Kidney (tissue), 14 donors: ENCODE measurements around the gene SLC2A9. TPM values are rescaled to one million over a fixed set of nuclear protein-coding genes. Genes with fewer than 3 reads are reported as not detected.

Experiments used
- DNase-seq, 5 donors: peaks; one replicate each; pipeline ENCODE4 v3.0.0-alpha.2; 2013 to 2020
- FAIRE-seq: peaks from 2 replicates; lab custom pipeline; 2012; peaks lifted over from hg19 to GRCh38; lab: Jason Lieb, UNC
- H3K27ac ChIP-seq, 2 donors: one replicate each; pipeline ENCODE4 v1.7.0; 2013; ENCODE audit warnings: low read depth in 2 of 2, low read length in 2 of 2, inconsistent platforms in 1 of 2
- H3K27me3 ChIP-seq: one replicate; pipeline ENCODE4 v1.7.1; 2013; ENCODE audit warnings: low read length, inconsistent platforms; ENCODE audit not compliant: control insufficient read depth, insufficient read depth
- H3K36me3 ChIP-seq, 3 donors: one replicate each; pipeline versions ENCODE4 v1.7.0 to v1.7.1; 2013; ENCODE audit warnings: low read length in 3 of 3, control low read depth in 1 of 3, inconsistent platforms in 1 of 3; ENCODE audit not compliant: insufficient read depth in 3 of 3, control insufficient read depth in 2 of 3
- H3K4me1 ChIP-seq, 3 donors: one replicate each; pipeline versions ENCODE4 v1.7.0 to v1.7.1; 2013; ENCODE audit warnings: low read length in 3 of 3, inconsistent platforms in 1 of 3, low read depth in 1 of 3; ENCODE audit not compliant: control insufficient read depth in 2 of 3, insufficient read depth in 2 of 3
- H3K4me3 ChIP-seq, 3 donors: one replicate each; pipeline versions ENCODE4 v1.7.0 to v1.8.1; 2013; ENCODE audit warnings: low read length in 3 of 3, control low read depth in 1 of 3, inconsistent platforms in 1 of 3
- H3K9ac ChIP-seq, 3 donors: one replicate each; pipeline versions ENCODE4 v1.7.0 to v1.7.1; 2013; ENCODE audit warnings: low read length in 3 of 3, control low read depth in 1 of 3, inconsistent platforms in 1 of 3
- H3K9me3 ChIP-seq, 3 donors: one replicate each; pipeline versions ENCODE4 v1.7.0 to v1.7.1; 2013; ENCODE audit warnings: low read length in 3 of 3, control low read depth in 1 of 3, inconsistent platforms in 1 of 3; ENCODE audit not compliant: control insufficient read depth in 2 of 3, insufficient read depth in 1 of 3
- CTCF ChIP-seq: IDR thresholded peaks from 3 replicates; pipeline ENCODE4 v1.5.1; 2012; ENCODE audit warnings: mild to moderate bottlenecking, moderate library complexity, borderline replicate concordance; ENCODE audit not compliant: insufficient read depth; ENCODE audit errors: extremely low read depth
- intact Hi-C: fragments of 100-400 bp; cut with DNase I; formaldehyde crosslinking; loops from one replicate; pipeline ENCODE4 v1.11.1; 2022
- polyA plus RNA-seq: library from polyadenylated mRNA; stranded (reverse); fragments of 350-450 nt; fragmentation: Illumina TruSeq; extraction: RNeasy Lipid Tissue Mini Kit (QIAGEN cat#74804); gene quantifications from one replicate; pipeline ENCODE4 v1.2.3, GENCODE V29; 2014; ENCODE audit warnings: low read depth, low replicate concordance; ENCODE audit not compliant: insufficient read depth
- total RNA-seq: library from RNA; stranded (reverse); fragmentation: NEBNext Ultra II Directional; extraction: Animal tissue kit (Norgen Biotek cat#: 25700); gene quantifications from one replicate; pipeline ENCODE4 v1.2.1, GENCODE V29; 2021
- donor health status: control.
- donor health status: control.
- donor health status: control.
- donor health status: control.
- donor health status: control.
- donor health status: DM: yes; HTN: yes; CAD: no.
- donor health status: Normal renal cell carcinoma (clear cell type).

Gene SLC2A9
- total and polyA plus RNA-seq, 2 donors from 2014 or later: 41.5 to 47.6 TPM

DNA sequence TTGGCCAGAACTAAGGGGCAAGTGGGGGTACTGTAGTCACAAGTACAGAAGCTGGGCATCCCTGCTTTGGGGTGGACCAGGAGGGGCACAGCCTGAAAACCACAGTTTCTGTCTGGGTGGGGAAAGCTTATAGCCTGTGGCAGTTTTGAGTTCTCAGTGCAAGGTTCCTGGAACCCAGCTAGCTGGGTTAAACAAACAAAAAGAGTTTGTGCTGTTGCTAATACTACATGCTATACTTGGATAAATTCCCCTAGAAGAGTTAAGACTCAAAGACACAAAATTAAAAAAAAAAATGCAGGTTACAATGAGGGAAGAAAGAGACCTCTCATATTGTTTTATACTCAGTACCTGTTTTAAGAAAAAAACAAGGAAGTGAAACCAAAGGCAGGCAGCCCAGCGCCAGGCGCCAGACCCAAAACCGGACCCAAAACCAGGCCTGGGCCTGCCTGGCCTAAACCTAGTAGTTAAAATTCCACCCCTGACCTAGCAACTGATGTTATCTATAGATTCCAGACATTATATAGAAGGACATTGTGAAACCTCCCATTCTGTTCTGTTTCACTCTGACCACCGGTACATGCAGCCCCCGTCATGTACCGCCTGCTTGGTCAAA lies 50.8 kb downstream of the SLC2A9 start:
- FAIRE-seq: no peak

DNA sequence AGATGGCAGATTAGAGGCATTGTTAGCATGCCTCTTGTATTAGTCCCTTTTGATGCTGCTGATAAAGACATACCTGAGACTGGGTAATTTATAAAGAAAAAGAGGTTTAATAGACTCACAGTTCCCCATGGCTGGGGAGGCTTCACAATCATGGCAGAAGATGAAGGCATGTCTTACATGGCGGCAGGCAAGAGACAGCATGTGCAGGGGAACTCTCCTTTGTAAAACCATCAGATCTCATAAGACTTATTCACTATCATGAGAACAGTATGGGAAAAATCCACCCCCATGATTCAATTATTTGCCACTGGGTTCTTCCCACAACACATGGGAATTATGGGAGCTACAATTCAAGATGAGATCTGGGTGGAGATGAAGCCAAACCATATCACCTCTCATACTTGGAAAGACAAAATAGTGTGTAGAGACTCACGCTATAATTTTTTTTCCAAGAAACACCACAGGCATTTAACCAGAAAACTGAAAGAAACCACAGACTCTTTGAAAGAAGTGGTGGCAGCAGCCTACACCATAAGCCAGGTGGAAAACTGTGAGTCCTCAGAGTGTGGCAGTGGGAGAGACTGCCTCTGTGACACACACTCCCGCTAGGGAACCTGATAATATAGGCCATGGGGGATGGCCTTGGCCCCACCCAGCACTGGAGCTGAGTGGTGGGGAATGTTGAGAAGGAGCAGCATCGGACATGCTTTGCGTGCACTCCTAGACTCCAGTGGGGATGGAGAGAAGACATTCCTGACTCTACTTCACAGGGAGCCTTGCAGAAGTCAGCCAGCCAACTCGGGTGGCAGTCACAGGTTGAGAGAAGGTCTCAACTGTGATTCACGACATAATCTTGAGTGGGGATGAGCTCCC lies 51.5 kb downstream of the SLC2A9 start:
- H3K9me3 ChIP-seq: no peaks in the 10 kb centered on the region
- DNase-seq: no peak
- H3K9ac ChIP-seq: no peak overlapping the region
- no peak for FAIRE-seq
- H3K4me1 ChIP-seq: no peaks in the 10 kb centered on the region
- no peak overlapping the region for H3K27ac ChIP-seq
- no peak for TF ChIP-seq CTCF
- intact Hi-C loops: no loop called here
- no peak overlapping the region for H3K4me3 ChIP-seq
- H3K36me3 ChIP-seq: peaks cover 0 to 7% (median 0%) of the 10 kb centered on the region in 3 donors
- H3K27me3 ChIP-seq: no peaks in the 10 kb centered on the region

More for the DNA sequence above, 50.8 kb downstream of the SLC2A9 start:
- Histone ChIP-seq H3K36me3 (peaks cover 0 to 7% (median 0%) of the 10 kb centered on the region in 3 donors), H3K9me3 (no peaks in the 10 kb centered on the region), H3K27ac (no peak overlapping the region), H3K9ac (no peak overlapping the region), H3K4me1 (no peaks in the 10 kb centered on the region), H3K27me3 (no peaks in the 10 kb centered on the region), H3K4me3 (no peak overlapping the region)
- no peak for TF ChIP-seq CTCF
- intact Hi-C loops: no loop called here
- DNase-seq: no peak

- no peak for TF ChIP-seq CTCF
- Histone ChIP-seq H3K4me3 (no peak overlapping the region), H3K9ac (no peak overlapping the region), H3K27ac (no peak overlapping the region), H3K4me1 (no peaks in the 10 kb centered on the region), H3K9me3 (no peaks in the 10 kb centered on the region), H3K36me3 (peaks cover 0 to 7% (median 0%) of the 10 kb centered on the region in 3 donors), H3K27me3 (no peaks in the 10 kb centered on the region)
- DNase-seq (no peak), FAIRE-seq (no peak)
- intact Hi-C loops: no loop called here
Observed at GRCh38 chr4:9968472-9968871, 52.8 kb downstream of the SLC2A9 start.
